Measurements from ENCODE around the gene NUP85.

- no peak for TF ChIP-seq HDAC2 (IDR thresholded peaks at IDR 0.05)
- TF ChIP-seq, protein P1, sequence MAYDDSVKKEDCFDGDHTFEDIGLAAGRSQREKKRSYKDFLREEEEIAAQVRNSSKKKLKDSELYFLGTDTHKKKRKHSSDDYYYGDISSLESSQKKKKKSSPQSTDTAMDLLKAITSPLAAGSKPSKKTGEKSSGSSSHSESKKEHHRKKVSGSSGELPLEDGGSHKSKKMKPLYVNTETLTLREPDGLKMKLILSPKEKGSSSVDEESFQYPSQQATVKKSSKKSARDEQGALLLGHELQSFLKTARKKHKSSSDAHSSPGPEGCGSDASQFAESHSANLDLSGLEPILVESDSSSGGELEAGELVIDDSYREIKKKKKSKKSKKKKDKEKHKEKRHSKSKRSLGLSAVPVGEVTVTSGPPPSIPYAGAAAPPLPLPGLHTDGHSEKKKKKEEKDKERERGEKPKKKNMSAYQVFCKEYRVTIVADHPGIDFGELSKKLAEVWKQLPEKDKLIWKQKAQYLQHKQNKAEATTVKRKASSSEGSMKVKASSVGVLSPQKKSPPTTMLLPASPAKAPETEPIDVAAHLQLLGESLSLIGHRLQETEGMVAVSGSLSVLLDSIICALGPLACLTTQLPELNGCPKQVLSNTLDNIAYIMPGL (CRISPR knock-in tag; IDR thresholded peaks at IDR 0.05; ENCODE audit: borderline replicate concordance) = no peak
- TF ChIP-seq EP300 (IDR thresholded peaks at IDR 0.05) = no peak
These were observed 24.4 kb upstream of the NUP85 start for GRCh38 chr17:75181110-75181509.

Measured in A549 (cell line).